ENCODE results near the gene CNOT6L.

The CNOT6L gene

DNA sequence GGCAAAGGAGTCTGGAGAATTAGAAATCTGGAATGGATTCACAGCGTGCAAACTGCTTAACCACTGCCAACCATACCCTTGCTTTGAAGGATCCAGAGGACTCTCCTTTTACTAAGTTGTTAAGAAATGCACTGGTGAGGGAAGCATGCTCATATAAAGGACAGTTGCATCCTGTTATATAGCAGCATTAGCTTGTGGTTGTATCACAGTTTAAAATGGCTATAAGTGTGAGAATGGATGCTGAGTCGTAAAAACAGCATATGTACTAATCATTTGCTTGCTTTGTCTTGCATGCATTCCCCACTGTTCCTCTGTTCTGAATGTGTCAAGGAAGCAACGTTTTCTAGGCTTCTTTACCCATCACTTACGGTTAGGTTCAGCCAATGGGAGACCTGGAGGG is 112.5 kb downstream of the CNOT6L start:
- DNase-seq = no peak

DNA sequence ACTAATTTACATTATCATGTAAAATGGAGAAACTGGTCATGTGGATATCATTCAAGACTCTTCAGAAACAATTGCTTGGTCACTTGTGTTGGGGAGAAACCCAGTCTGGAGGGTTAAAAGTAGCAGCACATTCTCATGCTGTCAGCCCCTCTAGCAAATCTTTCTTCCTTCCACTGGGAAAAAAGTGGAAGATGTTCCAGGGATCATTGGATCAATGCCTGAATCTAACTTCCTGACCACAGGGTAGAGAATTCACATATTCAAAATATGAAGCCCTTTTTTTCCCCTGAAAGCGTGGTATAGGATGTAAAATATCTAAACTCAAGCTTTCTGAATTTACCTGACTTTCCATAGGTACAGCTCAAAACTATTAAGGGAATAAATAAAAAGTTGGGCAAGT is 115.5 kb downstream of the CNOT6L start:
- no peak for DNase-seq

DNA sequence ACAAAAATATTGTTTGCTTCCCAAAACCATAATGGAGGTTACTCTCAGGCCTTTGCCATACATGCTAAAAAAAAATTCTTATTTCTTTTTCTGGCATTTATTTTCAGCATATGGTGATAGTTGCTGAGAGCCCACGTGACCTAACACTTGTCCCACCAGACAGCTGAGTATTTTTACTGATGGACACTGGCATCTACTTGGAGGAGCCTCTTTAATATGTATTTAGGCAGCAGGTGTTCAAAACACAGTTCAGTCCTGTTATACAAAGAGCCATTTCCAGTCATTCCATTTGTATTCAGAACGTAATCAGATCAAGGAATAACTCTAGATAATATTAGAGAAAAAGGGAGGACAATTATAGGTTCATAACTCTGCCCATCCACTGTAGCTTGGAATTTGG is 118.0 kb downstream of the CNOT6L start:
- DNase-seq = no peak

DNA sequence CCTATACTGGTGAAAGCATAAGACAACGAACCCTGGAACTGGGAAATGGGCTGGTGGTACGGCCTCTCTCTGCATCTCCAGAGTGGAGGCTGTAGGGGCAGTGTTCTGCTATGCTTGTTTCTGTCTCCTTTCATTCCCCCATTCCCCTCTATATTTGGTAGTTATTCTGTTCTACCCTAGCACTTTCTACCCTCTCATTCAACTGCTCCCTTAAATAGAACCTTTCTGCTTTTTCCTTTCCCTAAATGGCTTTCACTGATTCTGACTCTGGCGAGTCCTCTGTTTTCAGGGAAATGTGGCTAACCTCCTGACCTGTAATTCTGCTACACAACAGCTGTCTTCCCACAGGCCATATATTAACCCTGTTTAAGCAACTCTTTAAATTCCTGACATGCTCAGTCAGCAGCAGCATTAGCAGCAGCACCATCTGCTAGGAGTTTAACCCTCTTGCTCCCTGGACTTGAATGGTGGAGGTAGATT is 119.4 kb downstream of the CNOT6L start:
- no peak for DNase-seq

DNA sequence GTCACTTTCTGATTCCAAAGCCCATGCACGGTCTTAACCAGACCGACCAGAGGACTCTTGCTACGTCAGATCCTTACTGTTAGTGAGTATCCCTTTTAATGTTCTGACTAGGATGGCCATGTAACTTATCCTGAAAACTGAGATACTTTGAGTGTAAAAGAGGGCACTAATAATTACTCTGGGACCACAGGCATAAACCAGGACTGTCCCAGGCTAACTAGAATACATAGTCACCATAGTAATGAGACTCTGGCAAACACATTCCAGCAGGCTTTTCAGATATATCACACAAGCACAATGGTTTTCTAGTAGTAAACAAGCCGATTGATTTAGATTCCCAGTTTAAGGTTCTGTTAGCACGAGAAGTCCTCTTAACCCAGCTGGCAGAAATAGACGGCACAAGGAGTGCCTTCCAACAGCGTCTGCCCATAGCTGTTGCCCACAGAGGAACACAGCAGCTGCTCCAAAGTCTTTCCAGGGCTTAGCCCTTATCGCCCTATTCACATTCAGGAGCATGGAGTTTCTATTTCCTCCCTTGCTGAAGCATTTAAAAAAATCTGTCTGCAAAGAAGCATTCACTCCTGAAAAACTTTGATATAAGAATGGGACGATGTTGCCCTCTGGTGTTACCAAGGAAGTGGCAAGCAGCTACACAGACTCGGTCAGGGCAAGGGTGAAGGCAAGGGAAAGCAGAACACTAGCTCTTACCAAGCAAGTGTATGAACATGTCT is 121.1 kb downstream of the CNOT6L start:
- no peak for DNase-seq

DNA sequence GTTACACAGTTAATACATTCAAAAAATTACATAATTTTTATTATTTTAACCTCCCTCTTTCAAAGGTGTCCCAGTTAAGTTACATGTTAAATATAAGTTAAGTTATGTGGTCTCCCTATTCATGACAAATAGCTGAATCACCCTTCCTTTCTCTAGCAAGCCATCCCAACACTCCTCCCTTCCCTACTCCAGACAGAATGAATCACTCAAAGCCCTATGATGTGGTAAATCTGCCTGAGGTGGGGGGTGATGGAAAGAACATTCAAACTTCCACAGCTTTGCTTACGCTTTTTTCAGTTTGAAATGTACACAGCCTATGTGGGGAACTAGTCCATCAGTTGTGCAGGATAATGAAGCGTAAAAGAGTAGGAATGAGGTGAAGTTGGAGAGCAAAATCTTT is 123.4 kb downstream of the CNOT6L start:
- DNase-seq = no peak

DNA sequence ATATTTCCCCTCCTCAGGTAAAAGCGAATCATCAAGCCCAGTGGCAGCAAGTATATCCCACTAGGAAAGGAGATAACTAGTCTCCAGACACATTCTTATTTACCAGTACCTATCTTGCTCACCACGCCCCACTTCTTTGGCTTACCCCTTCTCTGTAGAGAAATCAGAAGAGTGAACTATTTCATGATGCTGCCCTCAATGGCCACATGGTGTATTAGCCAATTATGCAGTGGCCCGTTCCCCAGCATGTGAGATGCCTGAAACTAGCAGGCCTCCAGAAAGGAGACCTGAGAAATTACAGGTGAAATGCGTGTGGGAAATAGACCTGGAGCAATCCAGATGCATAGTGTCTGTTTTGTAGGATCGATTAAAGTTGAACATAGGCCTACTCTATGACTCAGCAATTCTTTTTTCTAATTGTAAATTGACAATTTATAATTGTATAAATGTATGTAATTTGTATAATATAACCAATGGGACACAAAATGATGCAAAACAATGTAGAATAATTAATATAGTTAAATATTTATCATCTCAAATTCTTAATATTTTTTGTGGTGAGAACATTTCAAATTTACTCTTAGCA is 126.2 kb downstream of the CNOT6L start:
- no peak for DNase-seq

DNA sequence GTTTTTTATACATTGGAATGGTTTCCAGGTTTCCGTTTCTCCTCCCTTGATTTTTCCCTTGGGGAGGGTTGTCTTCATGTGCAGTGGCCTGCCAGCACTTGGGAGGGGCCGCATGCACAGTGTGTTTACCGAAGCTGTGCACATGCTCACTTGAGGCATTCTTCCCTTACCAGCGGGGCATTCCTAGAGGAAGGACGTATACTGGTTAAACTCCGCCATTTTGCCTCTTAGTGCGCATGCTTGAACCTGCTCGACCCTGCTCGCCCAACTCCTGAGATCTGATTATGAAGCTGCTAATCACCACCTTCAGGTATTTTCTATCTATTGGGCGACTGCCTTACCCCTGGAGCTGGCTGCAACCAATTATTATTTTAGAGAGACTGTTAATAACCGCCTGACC is 137.4 kb downstream of the CNOT6L start:
- DNase-seq = no peak

DNA sequence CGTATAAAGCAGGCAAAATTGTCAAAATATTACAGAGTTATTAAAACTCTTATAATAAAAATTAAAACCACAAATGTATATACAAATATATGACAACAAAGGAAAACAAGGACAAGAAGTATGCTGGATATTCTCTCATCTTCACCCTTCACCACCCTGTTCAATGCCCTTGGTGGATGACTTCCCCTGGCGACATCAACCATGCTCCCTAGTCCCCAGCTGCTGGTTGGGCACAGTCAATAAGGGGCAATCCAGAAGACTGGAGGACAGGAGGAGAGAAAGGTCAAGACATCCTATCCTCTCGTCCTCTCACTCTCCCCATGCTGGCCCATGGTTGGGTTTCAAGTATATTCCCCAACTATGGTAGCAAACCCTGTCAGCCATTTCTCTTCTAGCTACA is 142.3 kb downstream of the CNOT6L start:
- DNase-seq = no peak

DNA sequence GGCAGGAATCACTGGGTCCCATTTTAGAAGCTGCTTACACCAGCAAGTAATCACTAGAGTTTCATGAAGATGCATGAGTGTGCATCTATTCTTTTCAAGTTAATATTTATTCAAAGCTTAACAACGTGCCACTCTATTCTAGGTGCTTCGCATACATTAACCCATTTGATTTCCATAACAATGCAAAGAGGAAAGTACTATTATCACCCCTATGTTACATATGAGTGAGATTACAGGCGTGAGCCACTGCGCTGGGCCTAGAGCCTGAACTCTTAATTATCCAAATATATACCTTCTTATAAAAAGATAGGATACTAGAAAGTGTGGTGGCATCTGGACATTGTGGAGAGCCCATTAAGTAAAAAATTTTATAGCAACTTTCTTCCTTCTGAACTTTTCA is 148.1 kb downstream of the CNOT6L start:
- DNase-seq = no peak

DNA sequence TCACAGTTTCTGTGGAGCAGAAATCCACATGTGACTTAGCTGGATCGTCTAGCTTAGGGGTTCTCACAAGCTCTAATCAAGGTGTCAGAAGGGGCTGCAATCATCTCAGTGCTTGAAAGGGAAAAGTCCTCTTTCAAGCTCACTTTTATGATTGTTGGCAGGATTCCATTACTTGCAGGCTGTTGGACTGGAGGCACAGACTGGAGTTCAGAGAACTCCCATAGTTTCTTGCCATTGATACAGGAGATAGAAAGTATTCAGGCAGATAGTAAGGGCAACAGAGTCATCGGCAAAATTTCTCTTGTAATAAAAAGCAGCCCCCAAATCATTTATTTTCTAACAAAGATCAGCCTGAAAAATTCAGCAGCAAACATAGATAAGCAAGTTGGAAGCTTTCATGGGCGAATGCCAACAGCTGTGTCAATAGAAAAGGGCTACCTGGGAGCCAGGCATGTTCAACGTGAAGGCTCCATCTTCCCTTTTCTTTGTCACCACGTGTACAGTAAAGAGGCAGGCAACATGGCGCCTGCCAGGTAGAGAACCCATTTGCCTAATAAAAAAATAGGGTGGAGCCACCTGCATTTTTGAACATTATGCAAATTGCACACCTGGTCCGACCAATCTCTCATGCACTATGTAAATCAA is 149.1 kb downstream of the CNOT6L start:
- no peak for DNase-seq

DNA sequence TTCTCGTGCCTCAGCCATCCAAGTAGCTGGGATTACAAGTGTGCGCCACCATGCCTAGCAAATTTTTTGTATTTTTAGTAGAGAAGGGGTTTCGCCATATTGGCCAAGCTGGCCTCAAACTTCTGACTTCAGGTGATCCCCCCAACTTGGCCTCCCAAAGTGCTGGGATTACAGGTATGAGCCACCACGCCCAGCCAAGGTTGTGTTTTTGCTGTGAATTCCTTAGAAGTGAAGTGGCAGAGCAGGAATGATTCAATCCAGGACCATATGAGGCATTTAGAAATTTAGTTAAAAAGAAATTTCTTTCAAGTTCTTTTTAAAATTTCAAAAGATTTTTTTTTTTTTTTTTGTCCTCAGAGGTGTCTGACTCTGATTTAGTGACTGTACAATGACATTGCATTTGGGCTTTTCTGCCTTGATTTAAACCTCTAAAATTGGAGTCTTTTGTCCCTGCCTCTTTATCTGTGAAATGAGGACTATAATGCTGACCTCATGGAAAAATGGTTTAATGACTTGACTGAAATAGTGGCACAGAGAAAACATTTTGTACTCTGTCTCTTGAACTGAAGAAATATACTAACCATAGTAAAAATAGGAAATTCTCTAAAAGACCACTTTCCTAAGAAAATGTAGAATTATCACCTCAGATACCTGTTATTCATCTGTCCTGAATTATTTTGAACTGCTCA is 153.6 kb downstream of the CNOT6L start:
- no peak for DNase-seq
